Stimulated activated CD8-positive, alpha-beta memory T cell treated with anti-CD3 and anti-CD28 coated beads, Interleukin-7, amount 100 ng/mL, for 48 hours (primary cell): ENCODE results near the gene OMG.
"Not testable (repeated sequence)": the region's sequence is repeated elsewhere in the genome, so short reads cannot be mapped to it uniquely, and the experiment has no call there.

Experiments
- DNase-seq, 2 donors: peaks; one replicate each; pipeline ENCODE4 v3.0.0-alpha.2; 2020; ENCODE audit warnings: low read depth in 1 of 2; ENCODE audit errors: extremely low read depth in 1 of 2

OMG gene

DNA sequence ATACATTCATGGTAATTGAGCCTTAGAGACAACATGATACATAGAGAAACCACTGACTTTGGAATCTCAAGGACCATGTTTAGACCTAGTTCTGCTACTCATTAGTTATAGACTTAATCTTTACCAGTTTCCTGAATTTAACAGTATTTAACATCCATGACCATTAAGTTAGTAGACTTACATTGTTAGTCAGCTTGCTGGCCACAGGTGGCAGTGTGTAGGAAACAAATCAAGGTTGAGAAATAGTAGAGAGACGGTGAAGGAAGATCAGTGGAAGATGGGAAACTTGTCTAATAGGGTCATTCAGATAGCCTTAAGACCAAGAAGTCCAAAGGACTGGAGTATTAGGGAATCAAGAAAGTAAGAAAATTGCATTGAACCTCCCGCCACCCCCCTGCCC, 31.0 kb downstream of the OMG start:
- no peak for DNase-seq

GRCh38 chr17:31262923-31263322, 34.1 kb downstream of the OMG start:
- DNase-seq, result not testable (repeated sequence)

- DNase-seq, result no peak
These were observed 35.4 kb downstream of the OMG start for GRCh38 chr17:31261601-31262000.

GRCh38 chr17:31260151-31260550, 36.9 kb downstream of the OMG start:
- no peak for DNase-seq

DNA sequence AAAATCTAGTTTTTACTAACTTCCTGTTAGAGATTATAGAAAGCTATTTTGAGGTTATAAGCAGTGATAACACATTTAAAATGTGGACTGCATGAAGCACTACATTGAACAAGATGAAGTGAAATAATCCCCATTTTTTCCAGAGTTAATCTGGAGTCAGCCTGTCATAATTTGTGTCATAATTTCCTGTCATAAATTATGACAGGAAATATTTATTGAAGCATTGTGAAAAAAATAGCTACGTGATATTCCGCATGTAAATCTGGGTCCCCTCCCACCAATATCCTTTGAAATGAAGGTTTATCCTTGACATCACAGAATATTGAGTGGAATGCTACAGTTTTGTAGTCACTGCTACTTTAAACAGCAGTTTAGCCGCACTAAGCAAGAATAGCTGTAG, 40.1 kb downstream of the OMG start:
- DNase-seq, result no peak

GRCh38 chr17:31254654-31255053, 42.4 kb downstream of the OMG start:
- DNase-seq, result no peak

- no peak for DNase-seq
These were observed 44.3 kb downstream of the OMG start for GRCh38 chr17:31252741-31253140.

DNA sequence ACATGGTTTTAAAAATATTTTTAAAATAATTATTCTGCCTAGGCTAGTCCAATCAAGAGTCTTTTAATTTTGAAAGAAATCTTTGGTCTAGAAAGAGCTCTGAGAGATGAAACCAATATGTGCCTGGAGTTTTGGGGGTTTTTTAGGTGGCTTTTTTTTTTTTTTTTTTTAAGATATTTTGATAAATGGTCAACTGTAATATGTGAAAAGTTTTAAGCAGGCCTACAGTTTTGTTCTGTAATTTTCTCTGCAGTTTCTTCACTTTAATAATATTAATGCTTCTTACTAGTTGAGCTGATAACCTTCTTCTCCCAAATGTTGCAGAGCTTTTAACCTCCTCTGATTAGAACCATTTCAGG, 45.1 kb downstream of the OMG start:
- DNase-seq, result no peak

DNA sequence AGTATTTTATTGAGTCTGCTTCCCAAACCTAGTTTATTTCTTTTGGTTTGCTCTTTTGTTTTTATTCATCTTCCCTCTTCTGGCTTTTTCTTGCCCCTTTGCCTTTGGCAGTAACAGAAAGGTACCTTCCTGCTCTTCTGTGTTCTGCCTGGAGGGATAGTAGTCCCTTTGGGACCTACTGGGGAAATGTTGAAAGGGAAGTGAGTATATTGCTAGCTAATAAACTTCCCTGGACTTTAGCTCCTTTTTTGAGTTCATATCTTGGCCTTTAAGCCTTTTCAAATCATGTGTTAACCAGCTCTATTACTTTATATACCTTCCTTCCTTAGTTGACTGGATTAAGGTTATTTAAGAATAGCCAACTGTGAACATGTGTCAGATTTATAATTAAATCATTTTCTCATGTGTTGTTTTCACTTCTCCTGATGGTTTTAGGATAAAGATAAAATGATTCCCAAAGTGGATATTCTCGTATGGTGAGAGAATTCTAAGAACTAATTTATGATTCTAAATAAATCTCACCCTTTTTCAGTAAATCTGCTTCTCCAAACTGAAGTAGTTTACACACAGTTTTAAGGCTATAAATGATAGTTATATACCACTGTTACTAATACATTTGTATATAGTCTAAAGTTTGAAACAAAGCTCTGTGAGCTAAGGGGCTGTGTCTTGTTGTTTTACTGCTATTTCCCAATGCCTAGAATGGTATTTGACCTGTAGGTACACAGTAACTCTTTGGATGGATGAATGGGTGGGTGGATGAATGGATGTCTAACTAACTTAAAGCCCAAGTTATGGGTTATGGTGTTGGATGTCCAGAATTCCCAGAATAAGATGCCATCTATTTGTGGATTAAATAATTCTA, 45.7 kb downstream of the OMG start:
- no peak for DNase-seq

DNA sequence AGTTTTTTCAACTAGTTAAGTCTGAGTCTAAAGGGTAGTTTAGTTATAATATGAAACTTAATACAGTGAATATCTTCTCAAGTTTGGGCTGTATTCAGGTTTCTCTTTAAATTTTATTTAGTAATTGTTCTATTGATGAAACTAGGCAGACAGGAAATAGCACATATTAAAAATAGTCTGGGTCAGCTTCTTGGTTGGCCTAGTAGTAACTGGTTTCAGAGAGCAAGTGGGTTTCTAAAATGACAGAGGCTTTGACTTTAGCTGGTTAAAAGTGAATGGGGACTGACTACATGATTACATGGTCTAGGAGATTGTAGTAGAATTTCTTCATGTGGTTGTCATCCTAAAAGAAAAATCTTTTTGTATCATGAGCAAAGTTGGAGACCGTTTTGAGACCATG, 46.8 kb downstream of the OMG start:
- DNase-seq, result no peak

DNA sequence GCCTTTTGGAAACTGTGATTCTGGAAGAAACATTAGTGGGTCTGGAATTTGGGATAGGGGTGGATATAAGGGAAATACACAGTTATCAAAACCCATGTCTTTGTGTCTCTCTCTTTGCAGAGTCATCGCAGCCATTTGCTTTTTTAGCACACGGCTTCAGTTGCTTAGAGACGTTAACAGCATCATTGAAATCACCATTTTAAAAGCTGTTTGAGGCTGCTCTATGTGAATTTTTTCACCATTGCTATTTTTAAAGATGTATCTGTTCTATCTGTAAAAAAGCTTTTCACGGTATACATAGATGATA, 47.3 kb downstream of the OMG start:
- no peak for DNase-seq

DNA sequence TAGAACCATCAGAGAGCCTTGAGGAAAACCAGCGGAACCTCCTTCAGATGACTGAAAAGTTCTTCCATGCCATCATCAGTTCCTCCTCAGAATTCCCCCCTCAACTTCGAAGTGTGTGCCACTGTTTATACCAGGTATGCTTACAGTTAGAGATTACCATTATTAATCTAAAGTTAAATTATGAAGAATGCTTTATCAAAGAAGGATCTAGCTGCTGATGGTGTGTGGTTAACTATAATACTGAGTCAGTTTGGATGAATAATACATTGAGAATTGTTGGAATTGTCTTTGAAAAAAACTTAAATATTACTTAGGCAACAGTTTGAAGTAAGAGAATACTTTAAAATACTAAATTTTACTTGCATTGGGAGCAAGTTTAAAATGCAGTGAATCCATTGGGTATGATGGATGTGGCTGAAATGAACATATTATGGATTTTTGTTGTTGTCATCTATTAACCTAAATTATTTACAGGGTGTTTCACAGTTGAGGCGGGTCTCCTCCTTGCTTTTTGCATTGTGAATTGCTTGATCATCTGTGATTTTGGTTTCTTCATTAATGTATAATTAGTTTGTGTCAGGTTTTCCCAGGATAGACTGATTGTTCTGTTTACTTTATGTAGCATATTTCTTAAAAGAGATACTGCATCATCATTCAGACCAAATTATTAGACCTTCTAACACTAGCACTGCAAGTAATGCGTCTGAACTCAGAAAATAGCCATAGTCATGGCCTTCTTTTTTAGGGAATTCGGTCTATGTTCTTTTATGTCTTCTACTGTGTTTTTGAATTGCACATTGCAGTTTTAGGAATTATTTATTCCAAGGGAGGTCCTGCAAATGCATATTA, 47.8 kb downstream of the OMG start:
- DNase-seq, result no peak
